ENCODE results near the gene UNC119. TPM values are rescaled to one million over a fixed set of nuclear protein-coding genes. Genes with fewer than 3 reads are reported as not detected.
A peak's percentile ranks its signal among the peaks of the same experiment; 100 is the strongest.

Gene UNC119
- total RNA-seq, 2 donors from 2014 or later, result 25.7 to 29.3 TPM

DNA sequence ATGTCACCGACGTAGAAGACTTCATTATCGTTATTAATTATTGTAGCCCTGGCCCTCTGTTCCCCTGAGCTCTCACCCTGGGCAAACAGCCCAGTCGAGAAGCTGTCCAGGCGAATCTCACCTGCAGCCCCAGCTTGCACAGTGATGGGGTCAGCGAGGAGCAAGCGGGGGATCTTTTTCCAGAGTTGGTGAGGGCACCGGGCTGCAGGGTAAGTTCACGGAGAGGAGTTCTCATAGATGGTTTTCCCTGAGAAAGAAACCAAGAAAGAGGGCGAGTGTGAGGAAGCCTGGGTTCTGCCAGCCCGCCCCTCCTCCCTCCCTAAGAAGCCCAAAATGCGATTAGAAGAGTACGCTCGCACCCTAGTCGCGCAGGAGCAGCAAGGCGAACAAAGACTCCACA is 46.0 kb upstream of the UNC119 start:
- Histone ChIP-seq H3K27me3 (no peaks in the 10 kb centered on the region), H3K36me3 (replicated peaks in 1 of 2; ENCODE audit: insufficient read depth in 1 of 2, low read depth in 2 of 2) (no peaks in the 10 kb centered on the region), H3K9me3 (no peaks in the 10 kb centered on the region), H3K4me1 (peaks cover 20% of the 10 kb centered on the region), H3K27ac (peak overlapping the region in 3 of 4 donors; percentile 71 to 95 (median 88)), H3K4me3 (peak overlapping the region in 1 of 2 donors; percentile 62)
- DNase-seq (no peak), ATAC-seq (no peak)
- 1 to 8% methylated on average over 17 of the region's 17 CpGs for whole genome bisulfite sequencing, 2 donors
- intact Hi-C loops (cut with DNase I), result no loop called here
- TF ChIP-seq POLR2A (IDR thresholded peaks at IDR 0.05), result no peak

DNA sequence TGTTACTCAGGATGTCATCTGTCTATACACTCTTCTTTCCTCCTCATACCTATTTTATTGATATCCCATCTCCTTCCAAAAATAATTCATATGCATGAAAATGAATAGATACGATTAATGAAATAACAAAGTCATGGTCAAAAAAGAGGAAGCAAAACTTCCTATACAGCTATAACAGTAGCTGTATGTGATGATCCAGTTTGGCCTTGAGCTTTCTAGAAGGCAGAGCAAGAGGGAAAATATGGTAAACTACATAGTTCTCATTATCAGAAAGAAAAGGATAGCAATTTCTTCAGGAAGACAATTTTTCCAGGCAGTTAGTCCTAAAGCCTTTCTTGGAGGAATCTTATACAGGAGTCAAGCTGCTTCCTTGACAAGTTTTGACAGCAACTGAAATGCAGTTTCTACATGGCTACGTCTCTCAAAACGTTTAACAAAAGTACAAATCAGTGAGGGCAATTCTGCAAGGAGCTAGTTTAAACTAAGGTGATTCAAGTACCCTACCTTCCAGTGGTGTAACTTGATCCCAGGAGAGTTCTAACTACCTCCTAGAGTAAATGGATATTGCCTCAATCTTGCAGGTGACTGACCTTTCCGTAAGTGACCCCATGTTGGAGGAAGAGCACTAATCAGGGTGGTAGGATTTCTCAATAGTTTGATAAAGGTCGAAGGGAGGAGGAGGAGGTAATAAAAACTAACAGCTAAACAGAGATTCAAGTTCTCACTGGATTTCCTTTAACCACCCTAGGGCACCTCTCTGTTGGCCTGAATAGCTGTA is 45.4 kb upstream of the UNC119 start:
- DNase-seq (no peak), ATAC-seq (no peak)
- no peaks in the 10 kb centered on the region for H3K9me3 ChIP-seq
- no peak overlapping the region for H3K4me3 ChIP-seq
- H3K27me3 ChIP-seq, result no peaks in the 10 kb centered on the region
- intact Hi-C loops (cut with DNase I), result no loop called here
- WGBS, 2 donors, result 30 to 32% methylated on average over 5 of the region's 5 CpGs
- TF ChIP-seq POLR2A (IDR thresholded peaks at IDR 0.05), result no peak
- TF ChIP-seq, protein P1, sequence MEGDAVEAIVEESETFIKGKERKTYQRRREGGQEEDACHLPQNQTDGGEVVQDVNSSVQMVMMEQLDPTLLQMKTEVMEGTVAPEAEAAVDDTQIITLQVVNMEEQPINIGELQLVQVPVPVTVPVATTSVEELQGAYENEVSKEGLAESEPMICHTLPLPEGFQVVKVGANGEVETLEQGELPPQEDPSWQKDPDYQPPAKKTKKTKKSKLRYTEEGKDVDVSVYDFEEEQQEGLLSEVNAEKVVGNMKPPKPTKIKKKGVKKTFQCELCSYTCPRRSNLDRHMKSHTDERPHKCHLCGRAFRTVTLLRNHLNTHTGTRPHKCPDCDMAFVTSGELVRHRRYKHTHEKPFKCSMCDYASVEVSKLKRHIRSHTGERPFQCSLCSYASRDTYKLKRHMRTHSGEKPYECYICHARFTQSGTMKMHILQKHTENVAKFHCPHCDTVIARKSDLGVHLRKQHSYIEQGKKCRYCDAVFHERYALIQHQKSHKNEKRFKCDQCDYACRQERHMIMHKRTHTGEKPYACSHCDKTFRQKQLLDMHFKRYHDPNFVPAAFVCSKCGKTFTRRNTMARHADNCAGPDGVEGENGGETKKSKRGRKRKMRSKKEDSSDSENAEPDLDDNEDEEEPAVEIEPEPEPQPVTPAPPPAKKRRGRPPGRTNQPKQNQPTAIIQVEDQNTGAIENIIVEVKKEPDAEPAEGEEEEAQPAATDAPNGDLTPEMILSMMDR (IDR thresholded peaks at IDR 0.05), result no peak
- H3K36me3 ChIP-seq (replicated peaks in 1 of 2; ENCODE audit: insufficient read depth in 1 of 2, low read depth in 2 of 2), result no peaks in the 10 kb centered on the region
- peaks cover 20% of the 10 kb centered on the region for H3K4me1 ChIP-seq
- no peak overlapping the region for H3K27ac ChIP-seq

DNA sequence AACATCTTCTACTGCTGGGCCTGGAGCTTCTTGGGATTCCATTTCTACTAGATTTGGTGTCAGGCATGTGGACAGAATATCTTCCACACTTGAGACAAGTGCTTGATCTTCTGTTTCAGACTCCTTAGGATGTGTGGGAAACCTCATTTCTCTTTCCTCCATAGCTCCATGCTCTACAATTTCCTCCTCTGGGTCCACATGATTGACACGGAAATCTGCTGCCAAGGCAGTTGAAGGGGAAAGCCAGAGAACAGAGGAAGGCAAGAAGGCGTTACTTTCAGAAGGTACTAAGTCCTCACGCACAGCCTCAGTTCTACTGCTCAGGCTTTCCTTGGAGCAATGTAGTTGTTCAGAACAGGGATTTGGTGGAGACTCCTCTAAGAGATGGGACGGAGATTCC is 39.8 kb upstream of the UNC119 start:
- ATAC-seq, result no peak

DNA sequence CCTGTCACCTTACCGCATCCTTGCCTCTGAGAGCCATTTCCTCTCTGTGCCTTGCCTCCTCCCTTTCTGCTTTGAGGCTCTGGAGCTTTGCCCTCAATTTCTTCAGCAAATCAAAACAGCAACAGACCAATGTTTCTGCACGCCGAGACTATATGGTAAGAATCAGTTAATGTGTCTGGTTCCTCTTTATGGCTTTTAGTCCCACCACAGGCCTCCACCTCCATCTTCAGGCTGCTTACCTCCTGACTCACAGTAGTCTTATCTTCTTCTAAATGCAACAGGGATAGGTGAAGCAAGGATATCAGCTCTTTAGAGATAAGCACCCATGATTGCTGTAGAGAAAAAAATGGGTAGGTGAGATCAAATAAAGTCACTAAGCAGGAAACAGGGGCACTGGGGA is 33.4 kb upstream of the UNC119 start:
- intact Hi-C loops (cut with DNase I), result no loop called here
- ATAC-seq (no peak), DNase-seq (no peak)
- Histone ChIP-seq H3K4me3 (no peak overlapping the region), H3K36me3 (replicated peaks in 1 of 2; ENCODE audit: insufficient read depth in 1 of 2, low read depth in 2 of 2) (no peaks in the 10 kb centered on the region), H3K4me1 (no peaks in the 10 kb centered on the region), H3K27me3 (no peaks in the 10 kb centered on the region), H3K9me3 (no peaks in the 10 kb centered on the region), H3K27ac (no peak overlapping the region)
- no peak for TF ChIP-seq POLR2A (IDR thresholded peaks at IDR 0.05)
- TF ChIP-seq, protein P1 (IDR thresholded peaks at IDR 0.05), result no peak
- WGBS, 2 donors, result 90 to 98% methylated on average over 3 of the region's 3 CpGs

More for the DNA sequence above, 39.8 kb upstream of the UNC119 start:
- H3K27me3 ChIP-seq, result no peaks in the 10 kb centered on the region
- no peaks in the 10 kb centered on the region for H3K9me3 ChIP-seq
- DNase-seq, result no peak
- TF ChIP-seq, protein P1 (IDR thresholded peaks at IDR 0.05), result no peak
- TF ChIP-seq POLR2A (IDR thresholded peaks at IDR 0.05), result no peak
- H3K36me3 ChIP-seq (replicated peaks in 1 of 2; ENCODE audit: insufficient read depth in 1 of 2, low read depth in 2 of 2), result no peaks in the 10 kb centered on the region
- H3K4me3 ChIP-seq, result no peak overlapping the region
- no peaks in the 10 kb centered on the region for H3K4me1 ChIP-seq
- intact Hi-C loops (cut with DNase I), result no loop called here
- WGBS, 2 donors, result 85 to 89% methylated on average over 4 of the region's 4 CpGs
- no peak overlapping the region for H3K27ac ChIP-seq

DNA sequence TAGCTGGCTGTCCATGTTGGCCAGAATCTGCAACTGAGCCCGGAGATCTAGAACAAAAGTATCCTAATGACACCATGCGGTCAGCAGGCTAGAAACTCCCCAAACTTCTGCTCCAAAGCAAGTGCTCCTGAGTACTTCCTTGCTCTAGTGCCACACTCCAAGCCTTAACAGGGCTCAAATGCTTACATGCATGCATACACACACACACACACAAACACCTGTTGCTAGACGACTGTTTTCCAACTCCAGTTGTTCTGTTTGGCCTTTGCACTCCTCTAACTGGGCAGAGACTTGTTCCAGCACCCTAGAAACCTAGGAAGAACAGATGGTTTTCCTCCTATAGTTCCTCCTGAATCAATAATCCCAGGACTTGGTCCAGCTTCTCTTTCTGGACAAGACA is 32.0 kb upstream of the UNC119 start:
- no peak for DNase-seq
- Histone ChIP-seq H3K4me3 (no peak overlapping the region), H3K27ac (no peak overlapping the region), H3K4me1 (no peaks in the 10 kb centered on the region), H3K36me3 (replicated peaks in 1 of 2; ENCODE audit: insufficient read depth in 1 of 2, low read depth in 2 of 2) (no peaks in the 10 kb centered on the region), H3K27me3 (no peaks in the 10 kb centered on the region), H3K9me3 (no peaks in the 10 kb centered on the region)
- intact Hi-C loops (cut with DNase I), result no loop called here
- 64 to 74% methylated on average over 3 of the region's 3 CpGs for whole genome bisulfite sequencing, 2 donors
- TF ChIP-seq, protein P1 (IDR thresholded peaks at IDR 0.05), result no peak
- no peak for ATAC-seq

All from body of pancreas (tissue), 4 donors.